ENCODE measurements around the gene UBA7. TPM values are rescaled to one million over a fixed set of nuclear protein-coding genes. Genes with fewer than 3 reads are reported as not detected.

UBA7 gene
- total and polyA plus RNA-seq, 2 of the 13 experiments (the other 11 are each of a cell fraction or from before 2014, with no cell fraction given): 9.5 to 16.5 TPM

GRCh38 chr3:49802719-49803464 is 10.9 kb downstream of the UBA7 start, which contains the start of gene INKA1 (continued):
- no peak for TF ChIP-seq KIAA2018 (CRISPR knock-in tag; IDR thresholded peaks at IDR 0.05; ENCODE audit: borderline replicate concordance)
- TF ChIP-seq ZHX2 (IDR thresholded peaks at IDR 0.05; ENCODE audit: low read depth): peak; percentile 31; the same call in 1 of the 2 replicates
- TF ChIP-seq ZHX2 (CRISPR knock-in tag; IDR thresholded peaks at IDR 0.05; ENCODE audit: borderline replicate concordance): no peak
- TF ChIP-seq NRL (CRISPR knock-in tag; IDR thresholded peaks at IDR 0.05; ENCODE audit: borderline replicate concordance): 0 out of 2 replicates have a peak, but pooled peaks have one; percentile 17
- 0 out of 2 replicates have a peak, but pooled peaks have one; percentile 42 for TF ChIP-seq MIER2 (CRISPR knock-in tag; IDR thresholded peaks at IDR 0.05)
- TF ChIP-seq ATF2 (CRISPR knock-in tag; IDR thresholded peaks at IDR 0.05): peak; percentile 72
- peak; percentile 55 for TF ChIP-seq ASH2L (IDR thresholded peaks at IDR 0.05; ENCODE audit: insufficient read length, low read depth, low read length)
- TF ChIP-seq ZBTB20 (CRISPR knock-in tag; IDR thresholded peaks at IDR 0.05; ENCODE audit: borderline replicate concordance, low read depth): 0 out of 2 replicates have a peak, but pooled peaks have one; percentile 44
- no peak for TF ChIP-seq ZNF737 (CRISPR knock-in tag; IDR thresholded peaks at IDR 0.05; ENCODE audit: borderline replicate concordance)
- no peak for TF ChIP-seq SIN3B (IDR thresholded peaks at IDR 0.05; ENCODE audit: low read length)

Data from HepG2 (cell line).